HUES48 (cell line): ENCODE results near the gene BPIFB3.

Source experiments
- H3K27ac ChIP-seq: one replicate; pipeline ENCODE4 v1.7.0; 2013; ENCODE audit warnings: low read depth, low read length, inconsistent platforms
- H3K27me3 ChIP-seq: 2 replicates; pipeline ENCODE4 v1.6.1; 2013; ENCODE audit warnings: mild to moderate bottlenecking, low read length; ENCODE audit not compliant: control insufficient read depth, insufficient read depth
- H3K36me3 ChIP-seq: 2 replicates; pipeline ENCODE4 v1.6.1; 2013; ENCODE audit warnings: low read length; ENCODE audit not compliant: control insufficient read depth, insufficient read depth
- H3K4me1 ChIP-seq: 2 replicates; pipeline ENCODE4 v1.6.1; 2013; ENCODE audit warnings: mild to moderate bottlenecking, low read length; ENCODE audit not compliant: control insufficient read depth, insufficient read depth
- H3K4me3 ChIP-seq: 2 replicates; pipeline ENCODE4 v1.5.1; 2013; ENCODE audit warnings: mild to moderate bottlenecking, low read depth, low read length
- H3K9ac ChIP-seq: 2 replicates; pipeline ENCODE4 v1.6.1; 2013; ENCODE audit warnings: mild to moderate bottlenecking, low read depth, low read length, moderate library complexity
- H3K9me3 ChIP-seq: 2 replicates; pipeline ENCODE4 v1.6.1; 2013; ENCODE audit warnings: low read length; ENCODE audit not compliant: control insufficient read depth, insufficient read depth

The BPIFB3 gene

GRCh38 chr20:33068251-33068939 is 14.7 kb downstream of the BPIFB3 start:
- no peak overlapping the region for H3K4me3 ChIP-seq
- H3K27me3 ChIP-seq: no peaks in the 10 kb centered on the region; the same call in 1 of the 2 replicates
- no peaks in the 10 kb centered on the region for H3K4me1 ChIP-seq
- H3K36me3 ChIP-seq: no peaks in the 10 kb centered on the region
- H3K27ac ChIP-seq: no peak overlapping the region
- no peak overlapping the region for H3K9ac ChIP-seq
- no peaks in the 10 kb centered on the region for H3K9me3 ChIP-seq

GRCh38 chr20:33069673-33070072 is 16.0 kb downstream of the BPIFB3 start:
- H3K4me1 ChIP-seq: no peaks in the 10 kb centered on the region
- H3K9ac ChIP-seq: no peak overlapping the region
- H3K4me3 ChIP-seq: no peak overlapping the region
- H3K9me3 ChIP-seq: no peaks in the 10 kb centered on the region
- H3K36me3 ChIP-seq: no peaks in the 10 kb centered on the region
- H3K27ac ChIP-seq: no peak overlapping the region
- no peaks in the 10 kb centered on the region; the same call in 1 of the 2 replicates for H3K27me3 ChIP-seq

GRCh38 chr20:33070111-33071053 is 16.7 kb downstream of the BPIFB3 start:
- no peaks in the 10 kb centered on the region; the same call in 1 of the 2 replicates for H3K27me3 ChIP-seq
- H3K9ac ChIP-seq: no peak overlapping the region
- no peak overlapping the region for H3K4me3 ChIP-seq
- no peaks in the 10 kb centered on the region for H3K9me3 ChIP-seq
- H3K27ac ChIP-seq: no peak overlapping the region
- H3K4me1 ChIP-seq: no peaks in the 10 kb centered on the region
- no peaks in the 10 kb centered on the region for H3K36me3 ChIP-seq

- no peaks in the 10 kb centered on the region; the same call in 1 of the 2 replicates for H3K27me3 ChIP-seq
- H3K36me3 ChIP-seq: no peaks in the 10 kb centered on the region
- no peaks in the 10 kb centered on the region for H3K4me1 ChIP-seq
- H3K9me3 ChIP-seq: no peaks in the 10 kb centered on the region
- no peak overlapping the region for H3K27ac ChIP-seq
- H3K9ac ChIP-seq: no peak overlapping the region
- no peak overlapping the region for H3K4me3 ChIP-seq
Measured at GRCh38 chr20:33071198-33071597, 17.5 kb downstream of the BPIFB3 start.

- H3K27me3 ChIP-seq: no peaks in the 10 kb centered on the region
- H3K36me3 ChIP-seq: no peaks in the 10 kb centered on the region
- H3K9ac ChIP-seq: no peak overlapping the region
- no peaks in the 10 kb centered on the region for H3K4me1 ChIP-seq
- H3K27ac ChIP-seq: no peak overlapping the region
- H3K4me3 ChIP-seq: no peak overlapping the region
- H3K9me3 ChIP-seq: no peaks in the 10 kb centered on the region
Measured at GRCh38 chr20:33072362-33072761, 18.7 kb downstream of the BPIFB3 start.

GRCh38 chr20:33072813-33073212 is 19.1 kb downstream of the BPIFB3 start:
- Histone ChIP-seq H3K27ac (no peak overlapping the region), H3K9ac (no peak overlapping the region), H3K4me3 (no peak overlapping the region), H3K27me3 (no peaks in the 10 kb centered on the region), H3K36me3 (no peaks in the 10 kb centered on the region), H3K4me1 (no peaks in the 10 kb centered on the region), H3K9me3 (no peaks in the 10 kb centered on the region)

- H3K27me3 ChIP-seq: no peaks in the 10 kb centered on the region
- H3K9ac ChIP-seq: no peak overlapping the region
- H3K4me3 ChIP-seq: no peak overlapping the region
- H3K27ac ChIP-seq: no peak overlapping the region
- H3K4me1 ChIP-seq: no peaks in the 10 kb centered on the region
- no peaks in the 10 kb centered on the region for H3K36me3 ChIP-seq
- H3K9me3 ChIP-seq: no peaks in the 10 kb centered on the region
Measured at GRCh38 chr20:33074675-33075074, 21.0 kb downstream of the BPIFB3 start.

- no peak overlapping the region for H3K9ac ChIP-seq
Measured at GRCh38 chr20:33075281-33075680, 21.6 kb downstream of the BPIFB3 start.

GRCh38 chr20:33076662-33077372 is 23.1 kb downstream of the BPIFB3 start:
- Histone ChIP-seq H3K4me3 (no peak overlapping the region), H3K27me3 (no peaks in the 10 kb centered on the region), H3K9me3 (no peaks in the 10 kb centered on the region), H3K9ac (no peak overlapping the region), H3K36me3 (no peaks in the 10 kb centered on the region), H3K27ac (no peak overlapping the region), H3K4me1 (no peaks in the 10 kb centered on the region)

More at GRCh38 chr20:33075281-33075680, 21.6 kb downstream of the BPIFB3 start:
- Histone ChIP-seq H3K4me1 (no peaks in the 10 kb centered on the region), H3K27ac (no peak overlapping the region), H3K36me3 (no peaks in the 10 kb centered on the region), H3K4me3 (no peak overlapping the region), H3K27me3 (no peaks in the 10 kb centered on the region), H3K9me3 (no peaks in the 10 kb centered on the region)

- no peak within 1 kb of the TSS for H3K27ac ChIP-seq
- H3K27me3 ChIP-seq: no peaks in the 10 kb centered on the region
- H3K9ac ChIP-seq: no peak within 1 kb of the TSS
- H3K4me3 ChIP-seq: no peak within 1 kb of the TSS
- H3K36me3 ChIP-seq: no peaks in the 10 kb centered on the region
- no peaks in the 10 kb centered on the region for H3K4me1 ChIP-seq
- no peaks in the 10 kb centered on the region for H3K9me3 ChIP-seq
Measured at GRCh38 chr20:33079259-33079658, 25.6 kb downstream of the BPIFB3 start, which contains the start of gene BPIFB4. BPIFB4 (plus strand) TSS chr20:33079643; CDS start chr20:33081527, 1,884 bp downstream.
